ENCODE results near the gene ASXL3.

Gene ASXL3

DNA sequence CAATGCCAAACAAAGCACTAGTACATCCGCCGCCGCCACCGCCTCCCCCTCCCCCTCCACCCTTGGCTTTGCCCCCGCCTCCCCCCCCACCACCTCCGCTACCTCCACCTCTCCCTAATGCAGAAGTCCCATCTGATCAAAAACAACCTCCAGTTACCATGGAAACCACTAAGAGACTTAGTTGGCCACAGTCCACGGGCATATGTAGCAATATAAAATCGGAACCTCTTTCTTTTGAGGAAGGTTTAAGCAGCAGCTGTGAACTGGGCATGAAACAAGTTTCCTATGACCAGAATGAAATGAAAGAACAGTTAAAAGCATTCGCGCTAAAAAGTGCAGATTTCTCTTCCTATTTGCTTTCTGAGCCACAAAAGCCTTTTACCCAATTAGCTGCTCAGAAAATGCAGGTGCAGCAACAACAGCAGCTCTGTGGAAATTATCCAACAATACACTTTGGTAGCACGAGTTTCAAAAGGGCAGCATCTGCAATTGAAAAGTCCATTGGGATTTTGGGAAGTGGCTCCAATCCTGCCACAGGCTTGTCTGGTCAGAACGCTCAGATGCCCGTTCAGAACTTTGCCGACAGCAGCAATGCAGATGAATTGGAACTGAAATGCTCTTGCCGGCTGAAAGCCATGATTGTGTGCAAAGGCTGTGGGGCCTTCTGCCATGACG, 168.0 kb downstream of the ASXL3 start:
- no peak for DNase-seq (ENCODE audit: low read depth)
- TF ChIP-seq, protein P1, sequence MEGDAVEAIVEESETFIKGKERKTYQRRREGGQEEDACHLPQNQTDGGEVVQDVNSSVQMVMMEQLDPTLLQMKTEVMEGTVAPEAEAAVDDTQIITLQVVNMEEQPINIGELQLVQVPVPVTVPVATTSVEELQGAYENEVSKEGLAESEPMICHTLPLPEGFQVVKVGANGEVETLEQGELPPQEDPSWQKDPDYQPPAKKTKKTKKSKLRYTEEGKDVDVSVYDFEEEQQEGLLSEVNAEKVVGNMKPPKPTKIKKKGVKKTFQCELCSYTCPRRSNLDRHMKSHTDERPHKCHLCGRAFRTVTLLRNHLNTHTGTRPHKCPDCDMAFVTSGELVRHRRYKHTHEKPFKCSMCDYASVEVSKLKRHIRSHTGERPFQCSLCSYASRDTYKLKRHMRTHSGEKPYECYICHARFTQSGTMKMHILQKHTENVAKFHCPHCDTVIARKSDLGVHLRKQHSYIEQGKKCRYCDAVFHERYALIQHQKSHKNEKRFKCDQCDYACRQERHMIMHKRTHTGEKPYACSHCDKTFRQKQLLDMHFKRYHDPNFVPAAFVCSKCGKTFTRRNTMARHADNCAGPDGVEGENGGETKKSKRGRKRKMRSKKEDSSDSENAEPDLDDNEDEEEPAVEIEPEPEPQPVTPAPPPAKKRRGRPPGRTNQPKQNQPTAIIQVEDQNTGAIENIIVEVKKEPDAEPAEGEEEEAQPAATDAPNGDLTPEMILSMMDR (IDR thresholded peaks at IDR 0.05; ENCODE audit: low read depth, low read length, missing control alignments): no peak
- H3K4me3 ChIP-seq (ENCODE audit: low read depth, low read length): no peak overlapping the region

DNA sequence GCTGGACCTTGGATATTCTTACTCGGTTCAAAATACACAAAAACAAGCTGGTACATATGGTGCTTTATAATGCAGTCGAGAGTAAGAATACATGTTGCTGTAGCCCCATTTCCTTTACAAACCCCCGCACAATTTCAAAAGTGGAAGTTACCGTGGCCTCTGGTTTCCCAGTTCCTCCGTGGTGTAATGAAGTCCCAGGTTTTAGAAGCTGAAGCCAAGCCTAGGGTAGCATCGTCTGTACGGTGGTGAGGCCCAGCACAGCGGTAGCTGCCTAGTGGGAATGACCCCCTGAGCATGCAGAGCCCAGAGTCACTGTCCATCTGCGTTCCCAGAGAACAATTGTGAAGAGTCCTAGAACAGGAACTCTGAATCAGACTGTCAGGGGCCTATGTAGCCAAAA, 171.8 kb downstream of the ASXL3 start:
- no peak overlapping the region for H3K4me3 ChIP-seq (ENCODE audit: low read depth, low read length)
- DNase-seq (ENCODE audit: low read depth): no peak
- TF ChIP-seq, protein P1 (IDR thresholded peaks at IDR 0.05; ENCODE audit: low read depth, low read length, missing control alignments): no peak

DNA sequence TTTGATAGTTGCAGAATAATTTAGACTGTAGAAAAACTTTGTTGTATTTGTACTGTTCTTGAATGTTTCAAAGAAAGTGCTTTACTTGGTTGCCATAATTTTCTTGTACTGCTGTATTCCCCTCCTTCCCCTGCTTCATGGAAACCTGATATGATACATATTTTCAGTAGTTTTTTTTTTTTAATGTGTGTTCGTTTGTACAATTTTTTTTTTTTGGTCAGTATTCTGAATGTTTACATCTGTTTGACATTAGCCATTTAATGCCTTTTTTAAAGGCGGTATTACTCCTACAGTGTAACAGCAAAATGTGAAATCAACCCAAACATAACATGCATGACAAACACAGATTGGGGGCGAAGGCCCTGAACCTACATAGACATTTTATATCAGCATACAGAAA, 172.3 kb downstream of the ASXL3 start:
- no peak overlapping the region for H3K4me3 ChIP-seq (ENCODE audit: low read depth, low read length)
- TF ChIP-seq, protein P1 (IDR thresholded peaks at IDR 0.05; ENCODE audit: low read depth, low read length, missing control alignments): no peak
- DNase-seq (ENCODE audit: low read depth): no peak

DNA sequence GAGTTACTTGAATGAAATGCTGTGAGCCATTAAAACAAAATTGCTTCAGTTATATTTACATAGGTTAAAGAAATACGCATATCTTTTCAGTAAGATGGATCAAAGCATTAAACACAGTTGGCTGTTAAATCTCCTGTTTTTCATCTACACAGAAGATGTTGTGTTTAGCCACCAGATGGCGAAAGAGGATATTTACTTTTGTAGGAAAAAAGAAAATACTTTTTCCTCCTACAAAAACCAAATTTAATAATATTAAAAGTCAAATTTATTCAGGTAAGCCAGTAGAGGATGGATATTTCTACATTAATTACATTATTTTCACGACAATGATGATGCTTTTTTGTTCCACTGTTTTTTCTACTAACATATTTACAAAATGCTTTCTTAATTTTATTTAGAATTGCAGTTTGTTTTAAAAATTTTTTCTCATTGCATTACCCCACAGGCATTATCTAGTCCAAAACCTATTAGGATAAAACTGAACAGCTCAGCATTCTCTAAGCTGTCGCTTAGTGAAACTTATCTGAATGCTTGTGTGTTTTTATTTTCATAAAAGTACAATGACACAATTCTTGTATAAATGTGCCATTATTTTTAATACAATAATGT, 173.7 kb downstream of the ASXL3 start:
- TF ChIP-seq, protein P1 (IDR thresholded peaks at IDR 0.05; ENCODE audit: low read depth, low read length, missing control alignments): peak; percentile 35
- DNase-seq (ENCODE audit: low read depth): no peak
- H3K4me3 ChIP-seq (ENCODE audit: low read depth, low read length): no peak overlapping the region

DNA sequence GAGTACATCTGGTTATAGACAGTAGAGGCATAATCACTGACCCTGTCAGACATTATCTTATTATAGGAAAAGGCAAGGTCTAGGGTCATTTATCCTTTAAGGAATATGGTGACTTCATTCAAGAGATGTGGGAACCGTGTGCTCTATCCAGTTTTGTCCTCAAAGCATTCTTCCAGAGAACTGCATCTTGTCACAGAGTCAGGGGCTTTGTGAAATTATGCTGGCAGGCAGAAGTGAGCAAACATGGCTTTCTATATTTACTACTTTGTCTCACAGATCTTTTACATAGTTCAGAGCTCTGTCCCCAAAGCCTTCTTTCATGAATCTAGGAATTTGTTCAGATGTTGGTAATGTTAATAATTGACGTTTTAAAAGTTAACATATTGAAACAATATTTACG, 177.4 kb downstream of the ASXL3 start:
- H3K4me3 ChIP-seq (ENCODE audit: low read depth, low read length): no peak overlapping the region
- TF ChIP-seq, protein P1 (IDR thresholded peaks at IDR 0.05; ENCODE audit: low read depth, low read length, missing control alignments): no peak
- no peak for DNase-seq (ENCODE audit: low read depth)

DNA sequence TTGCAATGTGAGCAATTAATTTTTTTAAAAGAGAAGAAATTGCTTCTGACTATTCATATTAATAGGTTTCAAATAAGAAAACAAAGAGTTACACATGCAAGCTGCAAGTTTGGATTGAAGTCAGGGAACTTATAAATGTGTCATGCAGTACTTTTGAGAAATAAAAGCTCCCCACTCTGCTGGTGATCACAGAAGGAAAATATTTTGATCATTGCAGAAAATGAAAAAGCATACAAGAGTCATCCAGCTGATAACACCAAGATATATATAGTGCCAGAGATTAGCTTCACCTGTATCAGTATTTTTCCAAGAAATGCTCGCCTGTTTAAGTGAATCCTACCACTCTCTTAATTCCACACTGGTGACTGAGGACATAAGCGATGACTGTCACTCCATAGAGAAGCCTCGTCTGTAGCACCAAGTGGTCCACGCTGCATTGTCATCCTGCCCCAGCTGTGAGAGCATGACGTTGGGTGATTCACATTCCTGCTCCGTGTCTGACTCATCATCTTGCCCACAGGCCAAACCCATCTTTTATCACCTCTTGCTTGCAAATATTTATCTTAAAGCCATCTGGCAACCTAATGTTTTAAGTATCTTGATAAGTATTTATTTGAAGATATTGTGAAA, 178.0 kb downstream of the ASXL3 start:
- TF ChIP-seq, protein P1 (IDR thresholded peaks at IDR 0.05; ENCODE audit: low read depth, low read length, missing control alignments): no peak
- no peak for DNase-seq (ENCODE audit: low read depth)
- no peak overlapping the region for H3K4me3 ChIP-seq (ENCODE audit: low read depth, low read length)

Data from GM12864 (cell line).